CD4-positive, alpha-beta T cell treated with Interleukin-1 beta for 1 hour (primary cell): ENCODE measurements around the gene TRIO.

Source experiments
- DNase-seq, 2 donors: peaks; one replicate each; pipeline ENCODE4 v3.0.0-alpha.2; 2020 to 2022

TRIO gene

GRCh38 chr5:14337593-14337992, 194.5 kb downstream of the TRIO start:
- DNase-seq: no peak

GRCh38 chr5:14339468-14339867, 196.3 kb downstream of the TRIO start:
- DNase-seq: no peak

GRCh38 chr5:14341571-14342230, 198.6 kb downstream of the TRIO start:
- DNase-seq: no peak

GRCh38 chr5:14342306-14342705, 199.2 kb downstream of the TRIO start:
- DNase-seq: peak in 1 of 2 donors; percentile 39

- no peak for DNase-seq
These were observed 200.2 kb downstream of the TRIO start for GRCh38 chr5:14343376-14343775.

- DNase-seq: no peak
These were observed 204.4 kb downstream of the TRIO start for GRCh38 chr5:14347522-14347921.

GRCh38 chr5:14348142-14348541, 205.0 kb downstream of the TRIO start:
- no peak for DNase-seq

GRCh38 chr5:14349029-14349428, 205.9 kb downstream of the TRIO start:
- no peak for DNase-seq

- no peak for DNase-seq
These were observed 208.0 kb downstream of the TRIO start for GRCh38 chr5:14351086-14351661.

GRCh38 chr5:14351845-14352712, 208.9 kb downstream of the TRIO start:
- DNase-seq: peak; percentile 60

GRCh38 chr5:14353726-14354474, 210.8 kb downstream of the TRIO start:
- DNase-seq: no peak

- DNase-seq: no peak
These were observed 212.2 kb downstream of the TRIO start for GRCh38 chr5:14355391-14355790.

GRCh38 chr5:14356305-14356704, 213.2 kb downstream of the TRIO start:
- no peak for DNase-seq

- DNase-seq: no peak
These were observed 214.3 kb downstream of the TRIO start for GRCh38 chr5:14357441-14357840.

- no peak for DNase-seq
These were observed 214.7 kb downstream of the TRIO start for GRCh38 chr5:14357851-14358250.

GRCh38 chr5:14358536-14358935, 215.4 kb downstream of the TRIO start:
- DNase-seq: no peak

- DNase-seq: no peak
These were observed 216.2 kb downstream of the TRIO start for GRCh38 chr5:14359069-14360043.

- no peak for DNase-seq
These were observed 219.3 kb downstream of the TRIO start for GRCh38 chr5:14362491-14362890.

GRCh38 chr5:14364096-14364495, 221.0 kb downstream of the TRIO start:
- DNase-seq: peak in 1 of 2 donors; percentile 25

GRCh38 chr5:14364576-14365472, 221.7 kb downstream of the TRIO start:
- no peak for DNase-seq
